Left kidney (tissue), 2 donors: ENCODE measurements around the gene ZNF267. TPM values are rescaled to one million over a fixed set of nuclear protein-coding genes. Genes with fewer than 3 reads are reported as not detected.
"Not testable (repeated sequence)": the region's sequence is repeated elsewhere in the genome, so short reads cannot be mapped to it uniquely, and the experiment has no call there.

Experiments used
- DNase-seq: peaks from one replicate; pipeline ENCODE4 v3.0.0-alpha.2; 2013
- polyA plus RNA-seq: library from polyadenylated mRNA; unstranded; fragments of 120-200 nt; gene quantifications from one replicate; pipeline ENCODE4 v1.2.1, GENCODE V29; 2013; ENCODE audit not compliant: insufficient read length

The ZNF267 gene
- polyA plus RNA-seq, 1 donor, result 13.8 TPM

GRCh38 chr16:31876951-31877828 is 3.6 kb downstream of the ZNF267 start:
- no peak for DNase-seq

GRCh38 chr16:31877876-31878642 is 4.5 kb downstream of the ZNF267 start:
- DNase-seq, result no peak

GRCh38 chr16:31879937-31880321 is 6.3 kb downstream of the ZNF267 start:
- no peak for DNase-seq

GRCh38 chr16:31880322-31880979 is 6.8 kb downstream of the ZNF267 start:
- DNase-seq, result no peak

- DNase-seq, result no peak
These were observed 12.6 kb downstream of the ZNF267 start for GRCh38 chr16:31886227-31886626.

- DNase-seq, result no peak
These were observed 15.1 kb downstream of the ZNF267 start for GRCh38 chr16:31888735-31889134.

GRCh38 chr16:31892111-31892510 is 18.5 kb downstream of the ZNF267 start:
- DNase-seq, result not testable (repeated sequence)

- no peak for DNase-seq
These were observed 20.2 kb downstream of the ZNF267 start for GRCh38 chr16:31893824-31894223.

GRCh38 chr16:31897283-31897682 is 23.7 kb downstream of the ZNF267 start:
- DNase-seq, result no peak

GRCh38 chr16:31899505-31899904 is 25.9 kb downstream of the ZNF267 start:
- no peak for DNase-seq

- DNase-seq, result not testable (repeated sequence)
These were observed 31.0 kb downstream of the ZNF267 start for GRCh38 chr16:31904571-31904970.

GRCh38 chr16:31913668-31914067 is 40.1 kb downstream of the ZNF267 start:
- DNase-seq, result no peak

GRCh38 chr16:31916056-31916488 is 42.5 kb downstream of the ZNF267 start:
- no peak for DNase-seq

- DNase-seq, result no peak
These were observed 46.8 kb downstream of the ZNF267 start for GRCh38 chr16:31920373-31920772.

GRCh38 chr16:31951806-31952205 is 78.2 kb downstream of the ZNF267 start:
- not testable (repeated sequence) for DNase-seq

GRCh38 chr16:31952206-31952605 is 78.6 kb downstream of the ZNF267 start:
- DNase-seq, result not testable (repeated sequence)

- not testable (repeated sequence) for DNase-seq
These were observed 82.6 kb downstream of the ZNF267 start for GRCh38 chr16:31956221-31956620.

GRCh38 chr16:31960186-31960910 is 86.7 kb downstream of the ZNF267 start:
- not testable (repeated sequence) for DNase-seq
